H9 (cell line): Measurements from ENCODE around the gene TTN. TPM values are rescaled to one million over a fixed set of nuclear protein-coding genes. Genes with fewer than 3 reads are reported as not detected.

ENCODE experiments used
- DNase-seq: peaks from one replicate; pipeline ENCODE4 v3.0.0-alpha.2; 2017
- H2AFZ ChIP-seq: one replicate; pipeline ENCODE4 v1.6.1; 2013; ENCODE audit warnings: mild to moderate bottlenecking, low read length, control low read depth, moderate library complexity
- H2AK5ac ChIP-seq: 2 replicates; pipeline ENCODE4 v1.6.1; 2013; ENCODE audit warnings: low read length, control low read depth, mixed read lengths; ENCODE audit not compliant: insufficient read length
- H2BK120ac ChIP-seq: one replicate; pipeline ENCODE4 v1.6.1; 2013; ENCODE audit warnings: low read depth, mild to moderate bottlenecking, low read length, control low read depth, inconsistent platforms; ENCODE audit not compliant: poor library complexity, severe bottlenecking
- H2BK12ac ChIP-seq: 2 replicates; pipeline ENCODE4 v1.6.1; 2013; ENCODE audit warnings: low read length, control low read depth, mixed read lengths, low read depth; ENCODE audit not compliant: insufficient read length
- H2BK15ac ChIP-seq: 2 replicates; pipeline ENCODE4 v1.6.1; 2013; ENCODE audit warnings: low read depth, low read length, control low read depth
- H2BK20ac ChIP-seq: one replicate; pipeline ENCODE4 v1.6.1; 2013; ENCODE audit warnings: low read depth, mild to moderate bottlenecking, low read length, control low read depth, inconsistent platforms; ENCODE audit not compliant: poor library complexity, severe bottlenecking
- H2BK5ac ChIP-seq: 2 replicates; pipeline ENCODE4 v1.6.1; 2013; ENCODE audit warnings: low read length, control low read depth, mixed read lengths; ENCODE audit not compliant: insufficient read length
- H3K14ac ChIP-seq: 2 replicates; pipeline ENCODE4 v1.6.1; 2013; ENCODE audit warnings: low read length, control low read depth; ENCODE audit not compliant: insufficient read depth
- H3K18ac ChIP-seq: 2 replicates; pipeline ENCODE4 v1.6.1; 2013; ENCODE audit warnings: low read depth, mild to moderate bottlenecking, mixed read lengths, low read length, control low read depth; ENCODE audit not compliant: insufficient read length
- H3K23ac ChIP-seq: 2 replicates; pipeline ENCODE4 v1.6.1; 2013; ENCODE audit warnings: low read length, control low read depth, mixed read lengths, low read depth; ENCODE audit not compliant: insufficient read length
- H3K23me2 ChIP-seq: 2 replicates; pipeline ENCODE4 v1.6.1; 2013; ENCODE audit warnings: low read depth, mild to moderate bottlenecking, mixed read lengths, low read length, control low read depth; ENCODE audit not compliant: insufficient read length, poor library complexity, severe bottlenecking
- H3K27ac ChIP-seq: 2 replicates; pipeline ENCODE4 v1.5.1; 2013; ENCODE audit warnings: low read length, control low read depth, mixed read lengths, low read depth; ENCODE audit not compliant: insufficient read length
- H3K27me3 ChIP-seq: 2 replicates; pipeline ENCODE4 v1.6.1; 2013; ENCODE audit warnings: low read length, control low read depth, inconsistent platforms; ENCODE audit not compliant: insufficient read depth
- H3K4ac ChIP-seq: 2 replicates; pipeline ENCODE4 v1.6.1; 2013; ENCODE audit warnings: low read depth, mild to moderate bottlenecking, control low read depth, inconsistent platforms, low read length, moderate library complexity
- H3K4me1 ChIP-seq: 2 replicates; pipeline ENCODE4 v1.6.1; 2013; ENCODE audit warnings: low read length, control low read depth, inconsistent platforms; ENCODE audit not compliant: insufficient read depth
- H3K4me2 ChIP-seq: 2 replicates; pipeline ENCODE4 v1.6.1; 2013; ENCODE audit warnings: low read length, control low read depth, mixed read lengths; ENCODE audit not compliant: insufficient read length, insufficient read depth
- H3K56ac ChIP-seq: 2 replicates; pipeline ENCODE4 v1.6.1; 2013; ENCODE audit warnings: low read depth, mild to moderate bottlenecking, mixed read lengths, low read length, control low read depth; ENCODE audit not compliant: insufficient read length
- H3K79me1 ChIP-seq: 2 replicates; pipeline ENCODE4 v1.6.1; 2013; ENCODE audit warnings: low read depth, mild to moderate bottlenecking, moderate library complexity, low read length, control low read depth, inconsistent platforms; ENCODE audit not compliant: insufficient read depth, poor library complexity, severe bottlenecking
- H3K79me2 ChIP-seq: 2 replicates; pipeline ENCODE4 v1.6.1; 2013; ENCODE audit warnings: low read length, control low read depth, inconsistent platforms; ENCODE audit not compliant: insufficient read depth
- H3K9ac ChIP-seq: 2 replicates; pipeline ENCODE4 v1.6.1; 2013; ENCODE audit warnings: low read length, control low read depth, mixed read lengths; ENCODE audit not compliant: insufficient read length; ENCODE audit errors: extremely low read depth
- H3K9me3 ChIP-seq: one replicate; pipeline ENCODE4 v1.6.1; 2013; ENCODE audit warnings: low read depth, low read length, inconsistent platforms; ENCODE audit not compliant: control insufficient read depth
- H3T11ph ChIP-seq: one replicate; pipeline ENCODE4 v1.6.1; 2013; ENCODE audit warnings: mild to moderate bottlenecking, low read length, control low read depth, inconsistent platforms
- H4K20me1 ChIP-seq: one replicate; pipeline ENCODE4 v1.6.1; 2013; ENCODE audit not compliant: control insufficient read depth, insufficient read length, insufficient read depth
- H4K5ac ChIP-seq: 2 replicates; pipeline ENCODE4 v1.6.1; 2013; ENCODE audit warnings: low read depth, mild to moderate bottlenecking, mixed read lengths, low read length, control low read depth; ENCODE audit not compliant: insufficient read length
- H4K8ac ChIP-seq: replicated peaks from 2 replicates; pipeline ENCODE4 v1.6.1; 2013; ENCODE audit warnings: low read length, control low read depth, mixed read lengths, low read depth; ENCODE audit not compliant: insufficient read length
- H4K91ac ChIP-seq: 2 replicates; pipeline ENCODE4 v1.6.1; 2013; ENCODE audit warnings: low read depth, mild to moderate bottlenecking, moderate library complexity, mixed read lengths, low read length, control low read depth; ENCODE audit not compliant: insufficient read length
- H3K27ac Mint-ChIP-seq, 3 experiments: 2 replicates in 2 of 3; 3 replicates in 1 of 3; pipeline ENCODE4 v1.8.0; 2020 to 2021; ENCODE audit warnings: mixed read lengths in 3 of 3, mild to moderate bottlenecking in 1 of 3, moderate library complexity in 1 of 3
- H3K27me3 Mint-ChIP-seq: 2 replicates; pipeline ENCODE4 v1.8.0; 2021; ENCODE audit warnings: low read depth, mild to moderate bottlenecking, moderate library complexity, mixed read lengths
- H3K36me3 Mint-ChIP-seq, 3 experiments: 2 replicates in 2 of 3; 3 replicates in 1 of 3; pipeline ENCODE4 v1.8.0; 2020 to 2021; ENCODE audit warnings: low read depth in 3 of 3, mixed read lengths in 3 of 3; ENCODE audit not compliant: insufficient read depth in 1 of 3
- H3K4me1 Mint-ChIP-seq, 2 experiments: 2 replicates each; pipeline ENCODE4 v1.8.0; 2020; ENCODE audit warnings: mixed read lengths in 2 of 2
- H3K4me3 Mint-ChIP-seq, 2 experiments: 2 replicates in 1 of 2; 3 replicates in 1 of 2; pipeline ENCODE4 v1.8.0; 2020 to 2021; ENCODE audit warnings: mild to moderate bottlenecking in 2 of 2, mixed read lengths in 2 of 2, moderate library complexity in 1 of 2
- H3K9me3 Mint-ChIP-seq, 2 experiments: 2 replicates in 1 of 2; 3 replicates in 1 of 2; pipeline ENCODE4 v1.8.0; 2020; ENCODE audit warnings: mild to moderate bottlenecking in 2 of 2, mixed read lengths in 2 of 2, moderate library complexity in 1 of 2
- WGBS: extraction: QIAGEN DNeasy Blood & Tissue Kit; methylation state at CpG from one replicate; pipeline ENCODE4 v1.1.7; 2013; ENCODE audit warnings: missing lambda C conversion rate, low lambda C conversion rate, mixed read lengths; ENCODE audit not compliant: insufficient read length; ENCODE audit errors: extremely low coverage; 5-methylcytosine and 5-hydroxymethylcytosine counted together
- total RNA-seq: library from RNA; stranded (reverse); gene quantifications from 2 replicates; pipeline ENCODE4 v1.2.1, GENCODE V29; 2021
- TF ChIP-seq, protein P1 (sequence below): fragments of 200-600 bp; sonication (generic); conservative IDR thresholded peaks from 3 replicates; pipeline ENCODE4 v1.8.0; 2021; ENCODE audit warnings: antibody characterized with exemption, mild to moderate bottlenecking

The TTN gene
- total RNA-seq, 1 experiment from 2014 or later, result 0.70 TPM

DNA sequence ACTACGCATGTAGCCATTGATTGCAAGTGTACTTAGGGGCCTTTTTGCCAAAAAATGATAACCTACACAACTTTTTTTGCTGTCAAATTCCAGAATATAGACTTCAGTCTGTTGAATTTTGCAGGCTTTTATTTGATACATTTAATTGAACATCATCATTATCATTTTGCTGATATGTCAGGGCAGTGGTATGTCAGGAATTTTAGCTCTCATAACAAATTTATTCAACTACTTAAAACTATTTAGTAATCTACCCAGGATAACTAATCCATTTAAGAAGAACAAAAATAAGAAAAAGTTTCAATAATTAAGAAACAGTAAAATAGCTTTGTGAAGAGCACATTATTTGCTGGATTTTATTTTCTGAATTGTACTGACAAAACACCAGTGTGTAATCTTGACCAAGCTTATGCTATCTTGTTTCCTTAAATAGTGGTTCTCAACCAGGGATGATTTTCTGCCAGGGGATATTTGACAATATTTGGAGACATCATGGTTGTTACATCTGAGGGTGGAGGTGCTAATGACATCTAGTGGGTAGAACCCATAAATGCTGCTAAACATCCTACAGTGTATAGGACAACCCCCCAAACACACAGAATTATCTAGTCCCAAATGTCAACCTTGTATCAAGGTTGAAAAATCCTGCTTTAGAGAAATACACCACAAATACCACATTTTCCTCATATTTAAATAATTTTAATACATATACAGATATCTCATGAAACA lies 12.1 kb upstream of the TTN start:
- no peaks in the 10 kb centered on the region; a peak in 1 of 7 replicates for H3K36me3 Mint-ChIP-seq
- H3T11ph ChIP-seq, result no peak overlapping the region
- H3K9me3 ChIP-seq, result no peaks in the 10 kb centered on the region
- no peak overlapping the region for H4K5ac ChIP-seq
- TF ChIP-seq, protein P1, sequence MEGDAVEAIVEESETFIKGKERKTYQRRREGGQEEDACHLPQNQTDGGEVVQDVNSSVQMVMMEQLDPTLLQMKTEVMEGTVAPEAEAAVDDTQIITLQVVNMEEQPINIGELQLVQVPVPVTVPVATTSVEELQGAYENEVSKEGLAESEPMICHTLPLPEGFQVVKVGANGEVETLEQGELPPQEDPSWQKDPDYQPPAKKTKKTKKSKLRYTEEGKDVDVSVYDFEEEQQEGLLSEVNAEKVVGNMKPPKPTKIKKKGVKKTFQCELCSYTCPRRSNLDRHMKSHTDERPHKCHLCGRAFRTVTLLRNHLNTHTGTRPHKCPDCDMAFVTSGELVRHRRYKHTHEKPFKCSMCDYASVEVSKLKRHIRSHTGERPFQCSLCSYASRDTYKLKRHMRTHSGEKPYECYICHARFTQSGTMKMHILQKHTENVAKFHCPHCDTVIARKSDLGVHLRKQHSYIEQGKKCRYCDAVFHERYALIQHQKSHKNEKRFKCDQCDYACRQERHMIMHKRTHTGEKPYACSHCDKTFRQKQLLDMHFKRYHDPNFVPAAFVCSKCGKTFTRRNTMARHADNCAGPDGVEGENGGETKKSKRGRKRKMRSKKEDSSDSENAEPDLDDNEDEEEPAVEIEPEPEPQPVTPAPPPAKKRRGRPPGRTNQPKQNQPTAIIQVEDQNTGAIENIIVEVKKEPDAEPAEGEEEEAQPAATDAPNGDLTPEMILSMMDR, result no peak
- H3K4ac ChIP-seq, result no peak overlapping the region
- no peak overlapping the region for H3K4me3 Mint-ChIP-seq
- H3K9ac ChIP-seq, result no peak overlapping the region
- no peaks in the 10 kb centered on the region for H3K4me1 Mint-ChIP-seq
- H4K20me1 ChIP-seq, result no peaks in the 10 kb centered on the region
- DNase-seq, result no peak
- H3K9me3 Mint-ChIP-seq, result no peaks in the 10 kb centered on the region
- H3K79me2 ChIP-seq, result no peaks in the 10 kb centered on the region
- no peak overlapping the region for H3K4me2 ChIP-seq
- H3K27me3 Mint-ChIP-seq, result no peaks in the 10 kb centered on the region
- no peak overlapping the region for H2BK12ac ChIP-seq
- H4K91ac ChIP-seq, result no peak overlapping the region
- no peak overlapping the region for H2AK5ac ChIP-seq
- no peak overlapping the region for H3K23ac ChIP-seq
- no CpG with 5 or more reads among the region's 1 CpG for WGBS
- no peak overlapping the region for H2BK15ac ChIP-seq
- no peak overlapping the region for H3K56ac ChIP-seq
- no peak overlapping the region for H3K14ac ChIP-seq
- no peak overlapping the region for H4K8ac ChIP-seq
- no peaks in the 10 kb centered on the region for H3K23me2 ChIP-seq
- H2BK120ac ChIP-seq, result no peak overlapping the region
- H3K79me1 ChIP-seq, result no peaks in the 10 kb centered on the region
- no peak overlapping the region for H2AFZ ChIP-seq
- no peak overlapping the region for H3K27ac ChIP-seq
- H3K4me1 ChIP-seq, result no peaks in the 10 kb centered on the region
- no peak overlapping the region for H2BK5ac ChIP-seq
- no peak overlapping the region for H3K18ac ChIP-seq
- no peaks in the 10 kb centered on the region for H3K27me3 ChIP-seq
- H2BK20ac ChIP-seq, result no peak overlapping the region
- no peak overlapping the region for H3K27ac Mint-ChIP-seq
